ENCODE measurements around the gene LBHD1. TPM values are rescaled to one million over a fixed set of nuclear protein-coding genes. Genes with fewer than 3 reads are reported as not detected.

LBHD1 gene
- polyA plus RNA-seq, 1 experiment = 3.2 TPM

DNA sequence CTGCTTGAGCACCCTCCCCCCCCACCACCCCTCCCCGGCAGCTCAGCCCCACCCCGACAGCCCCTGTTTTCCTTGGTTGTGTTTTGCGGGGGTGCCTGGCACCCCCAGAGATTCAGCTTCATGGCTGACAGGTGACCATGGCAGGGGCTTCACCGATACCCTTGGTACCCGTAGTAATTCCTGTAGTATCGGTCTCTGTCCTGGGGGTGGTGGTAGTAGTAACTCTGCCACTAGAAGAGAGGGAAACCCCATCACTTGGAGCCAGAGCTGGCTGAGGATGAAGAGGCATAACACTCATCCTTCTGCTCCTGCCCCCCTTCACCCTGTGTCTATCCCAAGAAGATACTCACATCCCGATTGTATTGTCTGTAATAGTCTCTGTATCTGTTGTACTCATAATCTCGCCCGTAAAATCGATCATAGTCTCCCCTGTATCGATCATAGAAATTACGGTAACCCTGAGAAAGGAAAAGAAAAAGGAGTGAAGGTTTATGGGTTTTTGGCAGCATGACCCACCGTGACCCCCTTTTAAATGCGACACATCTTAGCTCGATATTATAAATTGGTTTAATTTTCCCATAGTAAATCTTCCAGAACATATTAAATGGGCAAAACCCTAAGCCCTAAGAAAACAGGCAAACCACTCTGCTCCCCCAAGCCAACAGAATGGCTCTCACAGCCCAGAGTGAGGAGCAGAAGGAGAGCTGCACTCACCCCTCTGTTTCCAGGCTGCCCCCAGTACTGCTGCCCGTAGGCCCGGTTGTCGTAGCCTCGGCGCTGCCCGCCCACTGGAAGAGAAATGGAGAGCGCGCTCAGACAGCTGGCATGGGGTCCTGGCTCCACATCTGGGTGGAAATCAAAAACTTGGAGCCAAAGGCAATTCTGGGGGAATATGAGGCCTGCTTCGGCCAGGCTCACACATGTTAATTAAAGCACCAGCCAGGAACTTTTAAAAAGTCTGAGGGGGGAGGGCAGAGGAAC is 43.4 kb upstream of the LBHD1 start:
- no peaks in the 10 kb centered on the region; the same call in 1 of the 2 replicates for H3K9me3 ChIP-seq (ENCODE audit: control insufficient read depth, insufficient read depth, low read length)
- peak overlapping the region; percentile 31 for H3K27ac ChIP-seq (ENCODE audit: low read depth, low read length)
- ChIA-PET POLR2A (interaction anchor here (0.6 kb wide), 2 partner anchors 9 to 71 kb away, joined by 3 to 4 read pairs; no protein-coding TSS in a partner anchor), CTCF (interaction anchor here (0.6 to 1.9 kb wide), 2 partner anchors 71 to 165 kb away, joined by 3 to 6 read pairs; partner anchors contain the start of gene SLC3A2)
- TF ChIP-seq, protein P1, sequence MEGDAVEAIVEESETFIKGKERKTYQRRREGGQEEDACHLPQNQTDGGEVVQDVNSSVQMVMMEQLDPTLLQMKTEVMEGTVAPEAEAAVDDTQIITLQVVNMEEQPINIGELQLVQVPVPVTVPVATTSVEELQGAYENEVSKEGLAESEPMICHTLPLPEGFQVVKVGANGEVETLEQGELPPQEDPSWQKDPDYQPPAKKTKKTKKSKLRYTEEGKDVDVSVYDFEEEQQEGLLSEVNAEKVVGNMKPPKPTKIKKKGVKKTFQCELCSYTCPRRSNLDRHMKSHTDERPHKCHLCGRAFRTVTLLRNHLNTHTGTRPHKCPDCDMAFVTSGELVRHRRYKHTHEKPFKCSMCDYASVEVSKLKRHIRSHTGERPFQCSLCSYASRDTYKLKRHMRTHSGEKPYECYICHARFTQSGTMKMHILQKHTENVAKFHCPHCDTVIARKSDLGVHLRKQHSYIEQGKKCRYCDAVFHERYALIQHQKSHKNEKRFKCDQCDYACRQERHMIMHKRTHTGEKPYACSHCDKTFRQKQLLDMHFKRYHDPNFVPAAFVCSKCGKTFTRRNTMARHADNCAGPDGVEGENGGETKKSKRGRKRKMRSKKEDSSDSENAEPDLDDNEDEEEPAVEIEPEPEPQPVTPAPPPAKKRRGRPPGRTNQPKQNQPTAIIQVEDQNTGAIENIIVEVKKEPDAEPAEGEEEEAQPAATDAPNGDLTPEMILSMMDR (IDR thresholded peaks at IDR 0.05; ENCODE audit: low read depth, low read length) = no peak
- no peak overlapping the region for H3K4me3 ChIP-seq (ENCODE audit: low read depth, low read length)
- no peak for DNase-seq (ENCODE audit: low read depth, low spot score)
- H3K27me3 ChIP-seq (ENCODE audit: control insufficient read depth, insufficient read depth, low read length) = no peaks in the 10 kb centered on the region

DNA sequence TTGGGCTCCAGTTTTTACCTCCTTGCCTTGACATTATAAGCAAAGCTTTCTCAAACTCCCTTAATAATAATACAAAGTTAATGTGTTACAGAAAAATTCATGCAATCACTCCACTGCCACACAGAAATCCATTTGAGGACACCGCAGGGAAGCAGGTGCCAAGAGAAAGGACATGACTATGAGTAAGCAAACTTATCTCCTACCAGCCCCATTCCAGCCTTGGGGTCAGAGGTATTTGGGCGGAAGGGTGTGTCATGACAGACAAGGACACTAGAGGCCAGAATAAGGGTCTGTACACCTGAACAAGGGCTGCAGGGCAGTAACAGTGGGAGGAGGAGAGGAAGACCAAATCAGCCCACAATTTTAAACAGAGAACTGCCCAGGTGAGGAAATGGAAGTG is 41.3 kb upstream of the LBHD1 start:
- no peaks in the 10 kb centered on the region for H3K27me3 ChIP-seq (ENCODE audit: control insufficient read depth, insufficient read depth, low read length)
- no peak for DNase-seq (ENCODE audit: low read depth, low spot score)
- ChIA-PET POLR2A (interaction anchor here (0.9 to 1.7 kb wide), 2 partner anchors 14 to 48 kb away, joined by 4 read pairs; partner anchors contain the start of genes C11orf98, CSKMT and HNRNPUL2), CTCF (interaction anchor here (1.5 kb wide), 1 partner anchor 10 kb away, joined by 3 read pairs; no protein-coding TSS in a partner anchor)
- TF ChIP-seq, protein P1 (IDR thresholded peaks at IDR 0.05; ENCODE audit: low read depth, low read length) = no peak
- no peak overlapping the region for H3K27ac ChIP-seq (ENCODE audit: low read depth, low read length)
- no peaks in the 10 kb centered on the region; the same call in 1 of the 2 replicates for H3K9me3 ChIP-seq (ENCODE audit: control insufficient read depth, insufficient read depth, low read length)
- no peak overlapping the region for H3K4me3 ChIP-seq (ENCODE audit: low read depth, low read length)

DNA sequence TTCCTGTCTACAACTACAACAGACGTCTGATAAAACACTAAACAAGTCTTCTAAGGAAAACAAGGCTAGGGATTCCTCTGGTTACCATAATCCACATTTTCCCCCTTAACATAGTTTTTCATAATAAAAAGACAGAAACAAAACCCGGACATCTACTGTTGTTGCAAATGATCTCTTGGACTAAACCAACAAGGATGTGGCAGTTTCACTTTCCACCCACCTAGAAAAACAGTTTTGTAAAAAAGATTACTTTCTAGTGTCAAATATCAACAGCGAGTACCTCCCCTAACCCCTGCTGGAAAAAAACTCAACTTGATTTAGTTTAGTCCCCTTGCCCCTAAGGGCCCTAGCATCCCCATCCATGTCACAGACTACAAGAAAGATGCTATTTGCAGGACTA is 40.8 kb upstream of the LBHD1 start:
- H3K27ac ChIP-seq (ENCODE audit: low read depth, low read length) = peak overlapping the region; percentile 52
- TF ChIP-seq, protein P1 (IDR thresholded peaks at IDR 0.05; ENCODE audit: low read depth, low read length) = no peak
- H3K9me3 ChIP-seq (ENCODE audit: control insufficient read depth, insufficient read depth, low read length) = no peaks in the 10 kb centered on the region; the same call in 1 of the 2 replicates
- CTCF ChIA-PET = no interaction called here
- H3K27me3 ChIP-seq (ENCODE audit: control insufficient read depth, insufficient read depth, low read length) = no peaks in the 10 kb centered on the region
- POLR2A ChIA-PET = interaction anchor here (0.7 to 1.7 kb wide), 2 partner anchors 15 to 55 kb away, joined by 4 to 6 read pairs; partner anchors contain the start of gene HNRNPUL2
- no peak for DNase-seq (ENCODE audit: low read depth, low spot score)
- H3K4me3 ChIP-seq (ENCODE audit: low read depth, low read length) = no peak overlapping the region

DNA sequence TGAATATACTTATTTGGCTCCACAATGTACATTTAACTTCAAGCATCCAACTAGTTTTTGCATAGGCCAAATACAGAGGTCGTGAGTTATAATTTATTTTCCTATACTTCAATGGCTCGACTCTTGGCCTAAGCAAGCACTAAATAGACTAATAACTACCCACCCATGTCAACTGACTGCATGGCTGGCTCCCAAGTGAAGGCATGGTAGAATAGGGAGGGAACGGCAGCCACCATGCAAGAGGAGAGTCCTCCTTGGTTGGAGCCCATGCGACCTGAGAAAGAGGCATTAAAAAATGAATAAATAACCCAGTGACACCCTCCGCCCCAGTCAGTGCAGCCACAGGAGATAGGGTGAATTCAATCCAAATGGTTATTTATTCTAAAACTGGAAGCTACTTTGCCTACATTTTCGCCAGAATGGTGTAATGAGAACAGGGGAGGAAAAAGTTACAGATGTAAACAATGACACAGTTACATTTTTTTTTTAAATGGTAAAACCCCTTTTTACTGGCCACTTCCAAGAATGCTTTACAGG is 40.3 kb upstream of the LBHD1 start:
- ChIA-PET POLR2A (interaction anchor here (0.7 to 1.7 kb wide), 2 partner anchors 15 to 55 kb away, joined by 4 to 6 read pairs; partner anchors contain the start of gene HNRNPUL2), CTCF (no interaction called here)
- DNase-seq (ENCODE audit: low read depth, low spot score) = no peak
- Histone ChIP-seq H3K9me3 (ENCODE audit: control insufficient read depth, insufficient read depth, low read length) (no peaks in the 10 kb centered on the region; the same call in 1 of the 2 replicates), H3K27ac (ENCODE audit: low read depth, low read length) (peak overlapping the region; percentile 12), H3K27me3 (ENCODE audit: control insufficient read depth, insufficient read depth, low read length) (no peaks in the 10 kb centered on the region), H3K4me3 (ENCODE audit: low read depth, low read length) (no peak overlapping the region)
- TF ChIP-seq, protein P1 (IDR thresholded peaks at IDR 0.05; ENCODE audit: low read depth, low read length) = no peak
